Cerebellar cortex (tissue), 1 donor: ENCODE measurements around the gene INAVA.

Source experiments
- DNase-seq: peaks from one replicate; pipeline ENCODE4 v3.0.0-alpha.2; 2015; ENCODE audit warnings: low spot score

INAVA gene

DNA sequence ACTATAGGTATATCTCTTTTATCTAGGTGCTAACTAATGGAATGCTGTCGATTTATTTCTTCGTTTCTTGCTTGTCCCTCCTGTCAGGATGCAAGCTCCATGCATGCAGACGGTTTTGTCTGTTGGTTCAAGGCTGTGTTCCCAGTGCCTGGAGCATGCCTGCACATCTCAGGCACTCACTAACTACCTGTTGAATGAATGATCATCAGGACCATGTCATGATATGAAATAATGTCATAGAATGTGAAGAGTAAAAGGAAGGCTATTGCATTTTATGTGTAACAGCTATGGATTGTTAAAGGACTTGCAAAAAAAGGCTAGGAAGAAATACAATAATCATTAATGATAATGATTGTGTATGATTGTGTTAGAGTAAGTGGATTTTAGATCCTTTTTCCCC is 17.7 kb upstream of the INAVA start:
- DNase-seq: no peak

GRCh38 chr1:200877839-200878551 is 16.7 kb upstream of the INAVA start:
- no peak for DNase-seq

DNA sequence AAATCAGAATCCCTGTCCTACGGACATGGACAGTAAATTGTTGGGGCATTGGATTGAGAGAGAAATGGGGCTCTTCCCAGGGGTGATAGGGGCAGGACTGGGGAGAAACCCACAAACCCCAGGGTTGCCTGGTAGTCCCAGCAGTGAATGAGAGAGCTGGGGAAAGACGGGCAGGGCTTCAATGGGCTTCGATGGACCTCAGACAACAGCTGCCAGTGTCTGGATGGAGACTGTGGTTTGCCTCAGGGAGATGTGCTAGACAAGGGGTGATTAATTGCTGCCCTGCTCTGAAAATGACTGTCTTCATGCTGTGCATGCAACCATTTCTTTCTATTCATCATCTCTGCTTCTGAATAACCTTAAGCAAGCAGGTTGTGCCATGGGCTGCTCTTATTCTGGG is 14.5 kb upstream of the INAVA start:
- DNase-seq: no peak

DNA sequence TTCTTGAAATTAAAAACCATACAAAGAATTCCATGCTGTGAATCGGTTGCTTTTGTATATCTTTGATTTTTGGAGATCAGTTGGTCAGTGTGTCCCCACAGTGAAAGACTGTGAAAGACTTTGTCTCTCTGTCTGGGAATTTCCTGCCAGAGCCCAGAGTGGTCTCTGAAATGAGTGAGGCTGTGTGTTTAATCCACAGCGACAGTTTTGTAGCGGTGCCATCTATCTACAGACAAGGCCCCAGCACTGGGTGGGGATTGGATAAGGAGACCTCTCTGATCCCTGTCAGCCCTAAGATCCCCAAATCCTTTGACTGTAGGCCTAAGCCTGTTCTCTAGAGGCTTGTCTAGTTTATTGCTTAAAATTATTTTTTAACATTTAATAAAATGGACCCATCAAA is 11.6 kb upstream of the INAVA start:
- no peak for DNase-seq

DNA sequence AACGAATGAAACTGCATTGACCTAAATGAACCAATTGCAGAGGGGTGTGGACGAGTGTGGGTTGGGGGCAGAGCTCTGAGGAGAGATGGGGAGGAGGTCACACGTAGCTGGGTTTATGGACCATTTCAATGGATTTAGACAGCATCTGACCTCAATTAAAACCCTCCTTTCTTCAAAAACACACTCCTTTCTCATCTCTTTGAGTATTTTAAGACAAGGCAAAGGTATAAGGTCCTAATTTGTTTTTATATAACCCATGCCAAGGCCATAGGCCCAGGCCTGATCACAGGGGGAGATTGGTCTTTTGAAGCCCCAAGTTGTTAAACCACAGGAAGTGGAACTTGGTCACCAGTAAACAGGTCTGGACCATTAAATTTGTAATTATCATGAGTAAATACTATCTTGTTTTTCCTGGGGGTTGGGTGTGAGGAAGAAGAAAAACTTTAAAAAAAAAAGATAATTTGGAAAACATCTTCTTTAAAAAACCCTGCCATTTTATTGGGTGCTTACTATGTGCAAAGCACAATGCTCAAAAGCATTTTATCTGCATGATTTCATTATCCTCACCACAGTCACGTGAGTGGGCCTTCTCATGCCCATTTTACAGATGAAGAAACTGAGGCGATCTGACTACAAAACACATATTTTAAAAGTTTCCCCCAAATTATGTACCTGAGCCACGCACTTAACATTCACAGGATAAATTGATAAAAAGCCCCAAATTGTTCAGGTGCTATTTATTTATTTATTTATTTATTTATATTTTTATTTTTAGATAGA is 8.9 kb upstream of the INAVA start:
- DNase-seq: no peak

DNA sequence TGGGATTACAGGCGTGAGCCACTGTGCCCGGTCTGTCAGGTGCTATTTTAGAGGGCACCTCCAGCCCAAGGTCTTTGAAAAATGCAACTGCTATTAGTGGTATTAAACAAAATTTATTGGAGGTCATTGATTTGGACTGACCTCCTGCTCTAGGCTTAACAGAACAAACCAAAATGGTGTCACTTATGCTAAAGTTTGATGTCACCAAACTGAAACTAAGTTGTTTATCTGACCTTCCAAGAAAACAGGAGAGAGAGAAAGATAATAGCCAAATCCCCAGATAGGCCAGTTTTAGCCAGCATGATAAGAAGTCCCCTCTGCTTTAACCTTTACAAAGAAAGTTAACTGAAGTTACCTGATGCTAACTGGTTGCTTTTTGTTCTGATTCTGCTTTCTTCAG is 8.1 kb upstream of the INAVA start:
- no peak for DNase-seq

DNA sequence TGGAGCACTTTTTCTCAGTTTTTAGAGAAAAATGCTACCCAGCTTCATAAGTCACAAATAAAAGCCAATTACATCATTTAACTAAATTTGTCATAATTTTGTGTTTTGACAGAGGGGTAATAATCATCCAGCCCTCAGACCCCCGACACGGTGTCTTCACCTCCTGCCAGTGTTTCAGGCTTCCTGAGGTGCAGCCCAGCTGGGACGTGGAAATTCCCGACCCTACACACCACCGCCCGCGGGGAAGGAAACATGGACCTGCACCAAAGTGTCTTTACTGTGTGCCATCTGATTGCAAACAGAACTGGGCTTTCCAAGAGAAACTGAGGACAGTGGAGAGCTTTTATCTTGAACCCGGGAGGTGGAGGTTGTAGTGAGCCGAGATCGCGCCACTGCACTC is 7.7 kb upstream of the INAVA start:
- no peak for DNase-seq

DNA sequence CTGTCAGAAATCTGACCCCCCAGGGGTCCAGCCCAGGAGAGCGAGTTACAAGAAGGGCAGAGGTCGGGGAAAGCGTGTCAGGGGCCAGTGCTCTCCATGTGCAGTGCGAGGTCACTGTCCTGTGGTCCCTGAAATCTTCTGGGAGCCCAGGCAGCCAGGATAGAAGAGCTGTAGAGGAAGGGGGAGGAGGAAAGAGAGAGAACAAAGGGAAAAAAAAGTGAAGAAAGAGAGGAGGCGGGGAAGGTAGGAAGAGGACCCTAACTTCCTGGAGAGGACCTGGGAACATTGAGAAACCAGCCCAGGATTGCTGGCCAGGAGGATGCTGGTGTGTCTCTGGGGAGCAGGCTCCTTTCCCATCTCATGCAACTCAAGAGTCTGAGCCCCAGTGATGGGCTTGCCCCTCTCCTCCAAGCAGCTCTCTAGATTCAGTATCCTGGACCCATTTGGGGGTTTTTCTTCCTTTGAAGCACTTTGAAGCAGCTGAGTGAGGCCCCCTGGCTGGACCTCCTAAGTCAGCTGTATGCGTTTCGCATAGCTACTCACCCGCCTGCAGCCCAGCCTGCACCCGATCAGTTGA is 6.8 kb upstream of the INAVA start:
- DNase-seq: no peak

- DNase-seq: no peak
These were observed 6.3 kb upstream of the INAVA start for GRCh38 chr1:200888349-200888838.

DNA sequence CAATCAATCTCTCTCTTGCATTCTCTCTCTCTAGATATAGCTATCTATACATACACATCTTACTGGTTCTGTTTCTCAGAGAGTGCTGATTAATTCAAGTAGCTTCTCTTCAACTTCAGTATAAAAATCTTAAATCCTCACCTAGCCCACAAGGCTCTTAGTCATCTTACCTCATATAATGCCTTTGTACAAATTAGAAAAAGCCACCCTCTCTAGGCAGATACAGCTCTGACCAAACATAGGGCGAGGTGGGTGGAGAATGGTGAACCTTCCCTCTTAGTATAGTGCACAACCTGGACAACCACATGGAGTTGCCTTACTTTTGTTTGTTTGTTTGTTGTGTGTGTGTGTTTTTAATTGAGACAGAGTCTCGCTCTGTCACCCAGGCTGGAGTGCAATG is 5.1 kb upstream of the INAVA start:
- DNase-seq: no peak

DNA sequence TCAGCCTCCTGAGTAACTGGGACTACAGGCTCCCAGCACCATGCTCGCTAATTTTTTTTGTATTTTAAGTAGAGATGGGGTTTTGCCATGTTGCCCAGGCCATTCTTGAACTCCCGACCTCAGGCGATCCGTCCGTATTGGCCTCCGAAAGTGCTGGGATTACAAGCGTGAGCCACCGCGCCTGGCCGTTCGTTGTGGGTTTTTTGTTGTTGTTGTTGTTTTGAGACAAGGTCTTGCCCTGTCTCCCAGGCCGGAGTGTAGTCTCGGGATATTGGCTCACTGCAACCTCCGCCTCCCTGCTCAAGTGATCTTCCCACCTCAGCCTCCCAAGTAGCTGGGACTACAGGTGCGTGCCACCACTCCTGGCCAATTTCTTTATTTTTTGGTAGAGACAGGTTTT is 4.7 kb upstream of the INAVA start:
- DNase-seq: no peak

- peak; percentile 58 for DNase-seq
These were observed 3.6 kb upstream of the INAVA start for GRCh38 chr1:200890818-200891773.

GRCh38 chr1:200891774-200892157 is 2.9 kb upstream of the INAVA start:
- DNase-seq: peak; percentile 27

DNA sequence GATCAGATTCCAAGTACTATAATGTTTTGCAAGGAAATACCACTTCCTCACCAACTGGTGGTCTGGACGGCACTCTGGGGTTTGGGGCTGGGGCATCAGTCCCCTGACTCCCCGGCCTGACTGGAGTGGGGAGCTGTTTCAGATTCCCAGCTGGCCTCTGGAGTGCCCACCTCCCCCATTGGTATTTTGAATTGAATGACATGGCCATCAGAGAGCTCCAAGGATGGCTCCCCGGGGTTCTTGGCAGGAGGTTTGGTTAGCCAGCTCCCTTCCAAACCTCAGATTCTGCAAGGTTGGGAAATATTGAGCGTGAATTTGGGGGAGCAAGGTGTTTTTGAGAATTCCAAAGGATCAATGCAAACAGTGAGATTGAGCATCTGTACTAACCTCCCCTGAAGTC is 2.2 kb upstream of the INAVA start:
- DNase-seq: no peak

GRCh38 chr1:200892958-200893357 is 1.7 kb upstream of the INAVA start:
- no peak for DNase-seq

GRCh38 chr1:200893411-200893901 is 1.2 kb upstream of the INAVA start:
- no peak for DNase-seq

- DNase-seq: no peak
These were observed 716 bp downstream of the INAVA start for GRCh38 chr1:200895443-200895789.

- DNase-seq: no peak
These were observed 1.3 kb downstream of the INAVA start for GRCh38 chr1:200895801-200896530.

DNA sequence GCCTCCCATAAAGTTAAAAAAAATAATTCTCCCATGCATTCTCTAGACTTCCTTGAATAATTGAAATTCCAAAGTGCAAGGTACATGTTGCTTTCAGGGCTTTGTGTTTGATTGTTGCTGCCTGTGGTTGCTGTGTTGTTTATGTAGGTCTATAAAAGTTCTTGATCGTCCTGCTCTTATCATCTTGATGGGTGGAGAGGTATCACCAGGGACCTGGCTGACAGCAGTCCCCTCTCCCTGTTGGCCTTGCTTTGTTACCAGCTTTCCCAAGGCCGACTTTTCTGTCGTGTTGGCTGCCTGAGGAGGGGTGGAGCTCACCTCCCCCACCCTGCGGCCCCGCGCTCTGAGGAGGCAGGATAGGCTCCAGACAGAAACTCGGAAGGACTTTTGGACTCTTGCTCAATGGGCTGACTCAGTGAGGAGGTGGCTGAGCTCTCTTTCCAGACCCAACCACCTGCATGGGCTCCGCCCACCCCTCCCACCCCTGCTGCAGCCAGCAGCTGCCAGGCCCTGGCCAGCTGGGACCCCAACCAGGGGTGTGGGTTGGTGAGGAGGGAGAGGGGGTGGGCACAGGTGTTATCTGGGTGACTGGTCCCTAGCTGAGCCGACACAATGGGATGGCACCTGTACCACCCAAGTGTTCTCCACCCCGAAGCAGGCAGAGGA is 2.0 kb downstream of the INAVA start:
- no peak for DNase-seq

- no peak for DNase-seq
These were observed 2.6 kb downstream of the INAVA start for GRCh38 chr1:200897259-200897658.

- no peak for DNase-seq
These were observed 4.3 kb downstream of the INAVA start for GRCh38 chr1:200899015-200899386.
